GM15510 (cell line): ENCODE data around the gene ACP2.

ENCODE experiments used
- POLR2A ChIP-seq: IDR thresholded peaks from 3 replicates; pipeline ENCODE4 v1.6.1; 2011; ENCODE audit warnings: borderline replicate concordance; ENCODE audit not compliant: insufficient read length; ENCODE audit errors: extremely low read depth

ACP2 gene, protein sequence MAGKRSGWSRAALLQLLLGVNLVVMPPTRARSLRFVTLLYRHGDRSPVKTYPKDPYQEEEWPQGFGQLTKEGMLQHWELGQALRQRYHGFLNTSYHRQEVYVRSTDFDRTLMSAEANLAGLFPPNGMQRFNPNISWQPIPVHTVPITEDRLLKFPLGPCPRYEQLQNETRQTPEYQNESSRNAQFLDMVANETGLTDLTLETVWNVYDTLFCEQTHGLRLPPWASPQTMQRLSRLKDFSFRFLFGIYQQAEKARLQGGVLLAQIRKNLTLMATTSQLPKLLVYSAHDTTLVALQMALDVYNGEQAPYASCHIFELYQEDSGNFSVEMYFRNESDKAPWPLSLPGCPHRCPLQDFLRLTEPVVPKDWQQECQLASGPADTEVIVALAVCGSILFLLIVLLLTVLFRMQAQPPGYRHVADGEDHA

GRCh38 chr11:47248664-47249377 is at the start of gene ACP2:
Gene ACP2 (minus strand): TSS chr11:47248814. CDS start chr11:47248789, 25 bp downstream.
- peak; percentile 84 for TF ChIP-seq POLR2A

DNA sequence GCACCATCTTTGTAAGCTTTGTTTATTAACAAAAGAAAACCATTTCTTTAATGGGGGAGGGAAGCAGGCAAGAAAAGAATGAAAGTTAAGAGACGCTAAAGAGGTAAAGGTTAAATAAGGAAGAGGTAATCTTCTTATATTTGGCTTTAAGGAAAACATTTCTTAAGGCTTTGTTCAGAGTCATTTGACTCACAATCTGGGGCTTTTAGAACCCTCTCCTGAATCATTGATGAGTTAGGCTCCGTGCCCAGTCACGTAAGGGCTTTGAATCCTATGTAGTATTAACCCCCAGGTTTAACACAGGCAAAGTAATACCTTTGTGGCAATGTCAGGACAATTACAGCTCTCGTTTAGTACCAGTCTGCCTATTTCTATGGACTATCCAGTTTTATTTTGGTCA is 47.4 kb upstream of the ACP2 start:
- TF ChIP-seq POLR2A: no peak

DNA sequence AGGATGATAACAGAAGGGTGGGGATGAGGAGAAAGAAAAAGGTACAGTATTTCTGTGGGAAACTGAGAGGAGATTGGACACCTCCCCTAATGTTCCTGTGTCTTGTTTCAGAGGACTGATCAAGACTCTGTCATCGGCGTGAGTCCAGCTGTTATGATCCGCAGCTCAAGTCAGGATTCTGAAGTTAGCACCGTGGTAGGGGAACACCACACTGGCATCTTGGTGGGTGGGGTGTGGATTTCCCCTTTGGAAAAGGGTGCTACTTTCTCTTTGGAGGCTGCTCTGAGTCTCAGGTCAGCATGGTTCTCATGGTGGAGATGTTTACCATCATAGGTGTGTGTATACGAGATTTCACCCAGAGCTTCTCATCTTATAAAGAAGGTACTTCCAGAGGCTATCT is 46.8 kb upstream of the ACP2 start:
- no peak for TF ChIP-seq POLR2A

DNA sequence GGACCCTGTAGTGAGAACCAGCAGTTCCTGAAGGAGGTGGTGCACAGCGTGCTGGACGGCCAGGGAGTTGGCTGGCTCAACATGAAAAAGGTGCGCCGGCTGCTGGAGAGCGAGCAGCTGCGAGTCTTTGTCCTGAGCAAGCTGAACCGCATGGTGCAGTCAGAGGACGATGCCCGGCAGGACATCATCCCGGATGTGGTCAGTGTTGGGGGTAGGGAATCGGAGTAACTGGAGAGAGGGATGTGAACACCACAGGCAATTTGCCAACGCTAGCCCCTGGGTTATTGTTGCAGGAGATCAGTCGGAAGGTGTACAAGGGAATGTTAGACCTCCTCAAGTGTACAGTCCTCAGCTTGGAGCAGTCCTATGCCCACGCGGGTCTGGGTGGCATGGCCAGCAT is 41.2 kb upstream of the ACP2 start:
- TF ChIP-seq POLR2A: no peak

DNA sequence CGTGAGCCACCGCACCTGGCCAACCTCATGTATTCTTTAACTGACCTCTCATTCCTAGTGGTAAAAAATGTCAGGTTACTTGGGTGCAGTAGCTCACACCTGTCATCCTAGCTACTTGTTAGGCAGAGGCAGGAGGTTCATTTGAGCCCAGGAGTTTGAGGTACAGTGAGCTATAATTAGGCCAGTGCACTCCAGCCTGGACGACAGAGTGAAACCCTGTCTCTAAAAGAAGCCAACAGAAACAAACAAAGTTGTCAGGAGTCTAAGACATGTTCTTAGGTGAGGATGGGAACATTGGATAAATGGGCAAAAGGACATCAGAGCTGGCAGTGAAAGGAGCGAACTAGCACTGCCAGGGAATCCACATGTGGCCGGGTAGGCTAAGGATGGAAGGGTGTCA is 39.5 kb upstream of the ACP2 start:
- TF ChIP-seq POLR2A: no peak

GRCh38 chr11:47285969-47286770 is 37.6 kb upstream of the ACP2 start:
- TF ChIP-seq POLR2A: no peak

DNA sequence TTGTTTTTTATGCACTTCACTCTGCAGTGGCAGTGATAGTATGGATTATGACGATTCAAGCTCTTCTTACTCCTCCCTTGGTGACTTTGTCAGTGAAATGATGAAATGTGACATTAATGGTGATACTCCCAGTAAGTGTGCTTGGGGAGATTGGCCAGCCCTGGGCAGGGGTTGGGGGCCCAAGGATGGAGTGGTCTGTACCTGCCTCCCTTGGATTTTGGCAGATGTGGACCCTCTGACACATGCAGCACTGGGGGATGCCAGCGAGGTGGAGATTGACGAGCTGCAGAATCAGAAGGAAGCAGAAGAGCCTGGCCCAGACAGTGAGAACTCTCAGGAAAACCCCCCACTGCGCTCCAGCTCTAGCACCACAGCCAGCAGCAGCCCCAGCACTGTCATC is 35.5 kb upstream of the ACP2 start:
- TF ChIP-seq POLR2A: no peak

- TF ChIP-seq POLR2A: no peak
Measured at GRCh38 chr11:47282462-47282861, 33.8 kb upstream of the ACP2 start.

GRCh38 chr11:47280860-47281259 is 32.2 kb upstream of the ACP2 start:
- TF ChIP-seq POLR2A: no peak

DNA sequence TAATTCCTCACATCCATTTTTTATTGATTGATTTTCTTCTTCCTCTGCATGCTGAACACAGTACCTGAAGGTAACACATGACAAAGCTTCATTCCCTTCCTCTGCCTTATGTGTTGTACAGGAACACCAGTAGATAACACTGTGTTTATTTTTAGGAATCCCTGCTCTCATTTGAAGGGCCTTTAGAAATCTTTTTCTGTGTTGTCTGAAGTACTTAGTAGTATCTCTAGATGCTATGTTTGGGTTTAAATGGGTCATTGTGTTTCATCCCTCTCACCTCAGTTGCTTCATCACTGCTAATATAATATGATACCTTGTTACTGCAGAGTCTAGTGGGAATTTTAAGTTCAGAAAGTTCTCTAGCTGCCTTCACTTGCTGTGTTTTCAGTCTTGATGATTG is 31.5 kb upstream of the ACP2 start:
- no peak for TF ChIP-seq POLR2A

DNA sequence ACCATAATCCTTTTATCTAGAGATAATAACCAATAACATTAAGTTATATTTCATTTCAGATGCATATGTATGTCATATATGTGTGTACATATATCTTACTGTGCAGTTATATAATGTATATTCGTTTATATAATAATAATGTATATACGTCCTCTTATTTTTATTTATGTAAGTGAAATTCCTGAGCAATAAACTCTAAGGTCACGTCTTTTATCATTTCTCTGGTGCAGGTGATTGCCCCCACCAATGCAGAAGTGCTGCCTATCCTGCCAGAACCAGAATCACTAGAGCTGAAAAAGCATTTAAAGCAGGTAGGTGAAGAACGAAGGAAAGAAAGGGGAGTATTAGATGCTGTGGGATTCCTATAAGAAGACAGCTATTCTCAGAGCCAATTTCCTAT is 30.2 kb upstream of the ACP2 start:
- TF ChIP-seq POLR2A: no peak

GRCh38 chr11:47278058-47278457 is 29.4 kb upstream of the ACP2 start:
- TF ChIP-seq POLR2A: no peak

DNA sequence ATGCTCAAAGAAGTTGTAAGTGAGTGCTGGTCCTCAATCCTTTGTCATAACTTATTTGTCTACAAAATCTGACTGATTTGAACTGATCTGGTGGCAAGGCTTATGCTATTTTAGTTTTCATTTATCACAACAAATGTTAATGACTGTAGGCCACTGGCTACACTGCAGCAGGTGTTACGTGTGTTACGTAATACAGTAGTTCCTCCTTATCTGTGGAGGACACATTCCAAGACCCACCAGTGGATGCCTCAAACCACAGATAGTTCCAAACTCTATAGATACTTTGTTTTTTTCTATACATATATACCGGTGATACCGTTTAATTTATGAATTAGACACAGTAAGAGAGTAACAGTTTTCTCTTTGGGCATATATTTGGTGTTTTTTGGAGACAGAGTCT is 28.3 kb upstream of the ACP2 start:
- TF ChIP-seq POLR2A: no peak

DNA sequence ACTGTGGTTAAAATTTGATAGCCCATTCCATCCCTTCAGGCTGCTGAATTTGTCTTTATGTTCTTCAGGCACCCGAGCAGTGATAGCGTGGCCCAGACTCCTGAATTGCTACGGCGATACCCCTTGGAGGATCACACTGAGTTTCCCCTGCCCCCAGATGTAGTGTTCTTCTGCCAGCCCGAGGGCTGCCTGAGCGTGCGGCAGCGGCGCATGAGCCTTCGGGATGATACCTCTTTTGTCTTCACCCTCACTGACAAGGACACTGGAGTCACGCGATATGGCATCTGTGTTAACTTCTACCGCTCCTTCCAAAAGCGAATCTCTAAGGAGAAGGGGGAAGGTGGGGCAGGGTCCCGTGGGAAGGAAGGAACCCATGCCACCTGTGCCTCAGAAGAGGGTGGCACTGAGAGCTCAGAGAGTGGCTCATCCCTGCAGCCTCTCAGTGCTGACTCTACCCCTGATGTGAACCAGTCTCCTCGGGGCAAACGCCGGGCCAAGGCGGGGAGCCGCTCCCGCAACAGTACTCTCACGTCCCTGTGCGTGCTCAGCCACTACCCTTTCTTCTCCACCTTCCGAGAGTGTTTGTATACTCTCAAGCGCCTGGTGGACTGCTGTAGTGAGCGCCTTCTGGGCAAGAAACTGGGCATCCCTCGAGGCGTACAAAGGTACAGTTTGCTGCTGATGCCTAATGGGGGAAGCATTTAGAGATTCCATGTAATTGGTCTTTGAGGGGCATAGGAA is 26.1 kb upstream of the ACP2 start:
- no peak for TF ChIP-seq POLR2A
